GM12874 (cell line): Measurements from ENCODE around the gene AVP.
A peak's percentile ranks its signal among the peaks of the same experiment; 100 is the strongest.

Experiments used
- CTCF ChIP-seq: IDR thresholded peaks from 2 replicates; pipeline ENCODE4 v1.5.1; 2011; ENCODE audit warnings: low read depth, mild to moderate bottlenecking, control low read depth, low read length, moderate library complexity; ENCODE audit not compliant: insufficient read depth

The AVP gene

DNA sequence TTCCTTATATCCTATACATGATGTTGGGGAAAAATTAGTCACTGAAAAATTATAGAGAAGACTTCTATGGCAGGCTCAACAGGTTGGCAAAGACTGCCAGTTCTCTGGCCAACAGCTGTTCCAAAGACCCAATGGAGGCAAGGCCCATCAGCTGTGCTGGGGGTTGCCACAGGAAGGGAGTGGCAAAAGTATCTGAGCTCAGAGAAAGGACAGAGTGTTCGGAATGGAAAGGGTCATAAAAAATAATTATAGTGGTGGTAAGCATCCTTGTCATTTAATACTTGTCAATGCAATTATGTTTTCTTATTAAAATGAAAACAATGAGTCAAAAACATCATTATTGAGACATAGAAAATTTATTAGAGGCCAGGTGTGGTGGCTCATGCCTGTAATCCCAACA, 39.0 kb upstream of the AVP start:
- no peak for TF ChIP-seq CTCF

DNA sequence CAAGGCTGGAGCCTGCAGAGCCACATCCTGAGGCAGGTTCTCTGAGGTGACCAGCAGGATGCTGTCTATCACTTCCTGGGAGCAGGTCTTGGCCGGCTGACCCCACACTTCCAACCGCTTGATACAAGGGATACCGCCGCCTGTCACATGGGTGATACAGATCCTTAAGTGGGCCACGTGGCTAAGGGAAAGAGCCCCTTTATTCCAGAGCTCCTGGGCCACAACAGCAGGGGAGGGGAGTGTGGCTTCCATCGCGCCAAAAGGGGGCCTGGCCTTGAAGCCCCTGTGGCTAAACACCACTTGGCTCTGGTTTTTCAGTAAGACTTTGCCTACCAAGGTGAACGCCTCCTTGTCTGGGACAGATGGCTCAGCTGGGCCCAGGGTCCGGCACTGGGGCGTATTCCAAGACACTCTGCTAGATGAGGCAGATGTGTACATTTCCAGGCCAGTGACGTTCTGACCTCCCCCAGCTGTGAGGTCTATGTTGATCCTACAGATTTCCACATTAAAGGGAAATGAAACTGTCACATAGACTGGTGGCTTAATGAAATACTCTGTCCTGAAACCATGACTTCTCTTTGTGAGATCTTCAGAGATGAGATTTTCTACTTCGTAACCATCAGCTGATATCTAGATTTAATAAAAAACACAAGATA, 37.6 kb upstream of the AVP start:
- no peak for TF ChIP-seq CTCF

DNA sequence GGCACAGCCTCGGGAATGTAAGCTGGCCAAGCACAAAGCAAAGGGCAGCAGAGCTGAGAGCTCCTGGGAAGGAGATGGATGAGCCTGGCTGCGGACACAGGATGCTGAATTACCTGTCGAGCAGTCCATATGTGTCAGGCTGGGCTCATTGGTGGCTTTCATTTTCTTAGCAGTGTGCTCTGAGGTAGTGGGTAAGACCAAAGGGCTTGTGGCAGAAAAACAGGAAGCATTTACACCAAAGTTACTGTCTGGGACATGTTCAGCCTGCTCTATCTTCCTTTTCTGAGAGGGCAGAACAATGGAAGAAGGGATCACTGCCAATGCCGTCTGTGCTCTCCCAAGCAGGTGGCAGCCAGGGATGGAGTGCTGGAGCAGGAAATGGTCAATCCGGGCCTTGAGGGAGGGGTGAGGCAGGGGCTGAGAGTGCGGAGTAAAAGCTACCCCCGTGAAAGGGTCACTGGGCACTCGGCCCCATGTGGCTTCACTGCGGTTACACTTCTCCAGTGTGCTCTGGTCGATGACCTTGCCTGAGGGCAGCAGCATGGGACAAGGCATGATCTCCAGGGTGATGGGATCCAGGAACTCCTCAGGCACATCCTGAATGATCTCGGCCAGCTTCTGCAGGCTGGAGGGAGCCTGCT, 36.9 kb upstream of the AVP start:
- TF ChIP-seq CTCF = no peak

DNA sequence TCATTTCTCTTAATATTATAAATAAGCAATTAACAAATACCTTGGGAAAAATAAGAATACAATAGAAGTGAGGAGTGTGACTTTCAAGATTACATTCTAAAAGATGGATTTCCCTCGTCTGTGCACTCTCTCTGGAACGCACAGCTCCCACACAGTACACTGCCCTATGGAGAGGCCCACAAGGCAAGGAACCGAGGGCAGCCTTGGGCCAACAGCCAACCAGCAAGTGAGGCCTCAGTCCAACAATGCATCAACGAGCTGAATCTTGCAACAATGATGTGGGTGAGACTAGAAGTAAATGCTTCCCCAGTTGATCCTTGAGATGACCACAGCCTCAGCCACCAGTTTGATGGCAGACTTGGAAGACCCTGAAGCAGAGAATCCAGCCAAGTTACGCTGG, 34.5 kb upstream of the AVP start:
- no peak for TF ChIP-seq CTCF

- peak; percentile 56 for TF ChIP-seq CTCF
These were observed 33.4 kb upstream of the AVP start for GRCh38 chr20:3117839-3118379.

- TF ChIP-seq CTCF = no peak
These were observed 31.8 kb upstream of the AVP start for GRCh38 chr20:3116341-3116740.

- peak; percentile 83 for TF ChIP-seq CTCF
These were observed 30.9 kb upstream of the AVP start for GRCh38 chr20:3115190-3116107.
